GM19455 (cell line): ENCODE data around the gene SLC8A3.

ENCODE experiments used
- ATAC-seq: cut with Tn5 transposase; IDR thresholded peaks from one replicate; pipeline ENCODE4 v1.9.1; 2021; ENCODE audit not compliant: unreplicated experiment

SLC8A3 gene

DNA sequence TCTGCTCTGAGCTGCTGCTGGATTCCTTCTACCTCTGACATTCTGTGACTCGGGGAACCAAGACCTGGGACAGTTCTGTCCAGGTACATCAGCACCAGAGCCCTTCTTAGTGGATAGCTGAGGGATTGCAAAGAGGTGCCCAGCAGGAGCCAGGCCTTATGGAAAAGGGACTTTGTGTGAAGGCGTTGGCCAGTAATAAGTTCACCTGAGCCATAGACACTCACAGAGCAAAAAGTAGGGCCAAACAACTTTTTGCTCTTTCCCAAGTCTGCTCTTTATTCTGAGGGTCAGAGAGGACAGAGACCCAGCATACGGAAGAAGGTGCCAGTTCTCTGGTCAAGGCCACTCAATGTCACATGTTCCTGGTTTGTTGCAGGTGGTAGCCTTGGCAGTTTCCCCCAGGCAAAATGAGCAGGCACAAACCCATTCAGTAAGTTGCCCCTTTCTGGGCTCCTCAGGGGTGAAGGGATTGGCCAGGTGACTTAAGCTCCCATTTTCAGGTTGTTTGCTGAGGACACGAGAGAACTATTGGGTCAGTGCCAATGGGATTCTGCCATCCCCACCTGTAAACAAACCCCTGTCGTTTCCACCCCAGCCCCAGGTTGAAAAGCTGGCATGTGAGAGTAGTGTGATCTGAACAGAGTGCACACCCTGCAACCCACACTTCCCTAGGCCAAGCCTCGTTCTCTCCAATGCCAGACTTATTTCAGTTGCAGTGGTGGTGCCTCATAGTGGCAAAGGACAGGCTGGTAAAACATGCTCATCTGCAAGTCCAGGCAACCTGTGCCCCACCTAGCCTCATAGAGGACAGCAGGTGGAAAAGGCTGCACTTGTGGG is 159.2 kb downstream of the SLC8A3 start:
- ATAC-seq = no peak

GRCh38 chr14:70027785-70028428 is 160.8 kb downstream of the SLC8A3 start:
- ATAC-seq = no peak

- no peak for ATAC-seq
Measured at GRCh38 chr14:70023871-70024270, 164.9 kb downstream of the SLC8A3 start.

DNA sequence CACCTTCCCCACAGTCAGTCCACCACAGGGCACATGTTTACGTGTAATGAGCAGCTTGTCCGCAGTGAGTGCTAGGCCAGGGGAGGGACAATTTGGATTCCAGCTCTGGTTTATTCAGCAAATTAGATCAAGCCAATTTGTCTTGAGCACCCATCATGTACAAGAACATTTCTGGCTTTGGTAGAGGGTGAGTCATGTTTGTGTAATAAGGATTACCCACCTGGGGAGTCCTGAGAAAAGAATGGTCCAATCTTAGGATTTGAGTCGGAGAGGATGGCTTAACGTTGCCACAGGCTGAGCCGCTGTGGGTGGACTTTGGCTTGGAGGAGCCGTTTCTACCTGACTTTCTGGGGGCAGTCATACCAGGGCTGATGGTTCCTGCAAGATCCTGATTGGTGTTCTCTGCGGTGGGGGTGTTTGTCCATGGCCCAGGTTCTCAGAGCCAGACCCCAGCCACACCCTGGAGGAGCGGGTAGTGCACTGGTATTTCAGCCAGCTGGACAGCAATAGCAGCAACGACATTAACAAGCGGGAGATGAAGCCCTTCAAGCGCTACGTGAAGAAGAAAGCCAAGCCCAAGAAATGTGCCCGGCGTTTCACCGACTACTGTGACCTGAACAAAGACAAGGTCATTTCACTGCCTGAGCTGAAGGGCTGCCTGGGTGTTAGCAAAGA is 165.8 kb downstream of the SLC8A3 start:
- ATAC-seq = no peak

GRCh38 chr14:70021548-70022220 is 167.1 kb downstream of the SLC8A3 start:
- no peak for ATAC-seq

- ATAC-seq = no peak
Measured at GRCh38 chr14:70020352-70021170, 168.2 kb downstream of the SLC8A3 start.

DNA sequence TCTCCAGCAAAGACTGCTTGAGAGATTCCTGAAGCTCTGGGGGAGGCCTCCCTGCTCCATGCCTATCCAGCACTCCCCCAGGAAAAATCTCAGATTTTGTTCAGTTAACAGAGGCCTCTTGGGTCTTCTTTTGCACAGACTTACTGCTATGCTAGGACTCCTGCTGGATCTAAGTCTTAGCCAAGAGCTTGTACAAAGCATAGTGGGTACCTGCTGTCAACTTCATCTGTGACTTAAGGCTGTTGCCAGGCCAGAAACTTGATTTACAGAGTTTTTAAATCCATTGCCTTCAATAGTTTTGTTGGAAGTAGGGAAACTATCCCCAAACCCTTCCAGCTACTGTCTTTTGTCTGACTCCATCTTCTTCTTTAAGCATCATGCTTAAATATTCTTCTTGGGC is 169.1 kb downstream of the SLC8A3 start:
- ATAC-seq = no peak

DNA sequence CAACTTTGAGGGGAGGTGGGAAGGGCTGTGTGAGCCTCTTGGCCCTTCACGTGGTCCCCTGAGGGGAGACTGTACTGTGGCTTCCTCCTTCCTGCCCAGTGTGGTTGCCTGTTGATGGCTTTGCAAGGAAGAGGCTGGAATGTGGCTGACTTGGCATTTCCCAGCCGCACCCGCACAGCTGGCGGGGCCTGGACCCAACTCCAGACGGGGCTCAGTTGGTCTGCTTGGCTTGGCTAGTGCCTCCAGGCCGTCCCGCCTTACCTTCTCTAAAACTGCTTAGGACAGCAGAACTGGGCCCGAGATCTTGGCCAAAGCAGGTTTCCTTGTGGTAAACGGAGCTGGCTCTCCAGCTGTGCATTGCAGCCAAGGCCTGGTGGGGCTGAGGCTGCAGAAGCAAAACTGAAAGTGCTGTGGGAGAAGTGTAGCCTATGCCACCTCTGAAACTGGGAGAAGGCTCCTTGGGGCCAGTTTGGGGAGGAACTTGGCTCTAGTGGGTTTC is 170.0 kb downstream of the SLC8A3 start:
- no peak for ATAC-seq

GRCh38 chr14:70018230-70018629 is 170.5 kb downstream of the SLC8A3 start:
- no peak for ATAC-seq

GRCh38 chr14:70014406-70015095 is 174.2 kb downstream of the SLC8A3 start:
- no peak for ATAC-seq

GRCh38 chr14:70013271-70013873 is 175.4 kb downstream of the SLC8A3 start:
- ATAC-seq = no peak

DNA sequence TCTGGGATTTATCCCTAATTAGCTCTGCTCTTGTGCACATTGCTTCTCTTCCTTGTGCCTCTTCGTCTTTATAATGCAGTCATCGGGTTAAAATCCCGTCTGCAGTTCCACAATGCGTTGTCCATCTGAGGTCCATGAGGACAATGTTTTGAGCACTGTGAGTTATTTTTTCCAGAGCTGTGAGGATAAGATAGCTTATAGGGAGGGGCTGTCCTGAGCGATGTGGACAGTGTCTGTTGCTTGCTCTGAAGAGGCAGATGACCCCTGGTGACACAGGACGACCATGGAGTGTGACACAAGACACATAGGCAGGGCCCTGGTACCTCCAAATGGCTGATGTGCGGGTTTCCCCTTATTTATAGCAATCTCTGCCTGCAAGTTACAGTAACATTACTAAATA is 177.0 kb downstream of the SLC8A3 start:
- no peak for ATAC-seq

GRCh38 chr14:70011098-70011497 is 177.7 kb downstream of the SLC8A3 start:
- no peak for ATAC-seq

- ATAC-seq = no peak
Measured at GRCh38 chr14:70009961-70010360, 178.8 kb downstream of the SLC8A3 start.

DNA sequence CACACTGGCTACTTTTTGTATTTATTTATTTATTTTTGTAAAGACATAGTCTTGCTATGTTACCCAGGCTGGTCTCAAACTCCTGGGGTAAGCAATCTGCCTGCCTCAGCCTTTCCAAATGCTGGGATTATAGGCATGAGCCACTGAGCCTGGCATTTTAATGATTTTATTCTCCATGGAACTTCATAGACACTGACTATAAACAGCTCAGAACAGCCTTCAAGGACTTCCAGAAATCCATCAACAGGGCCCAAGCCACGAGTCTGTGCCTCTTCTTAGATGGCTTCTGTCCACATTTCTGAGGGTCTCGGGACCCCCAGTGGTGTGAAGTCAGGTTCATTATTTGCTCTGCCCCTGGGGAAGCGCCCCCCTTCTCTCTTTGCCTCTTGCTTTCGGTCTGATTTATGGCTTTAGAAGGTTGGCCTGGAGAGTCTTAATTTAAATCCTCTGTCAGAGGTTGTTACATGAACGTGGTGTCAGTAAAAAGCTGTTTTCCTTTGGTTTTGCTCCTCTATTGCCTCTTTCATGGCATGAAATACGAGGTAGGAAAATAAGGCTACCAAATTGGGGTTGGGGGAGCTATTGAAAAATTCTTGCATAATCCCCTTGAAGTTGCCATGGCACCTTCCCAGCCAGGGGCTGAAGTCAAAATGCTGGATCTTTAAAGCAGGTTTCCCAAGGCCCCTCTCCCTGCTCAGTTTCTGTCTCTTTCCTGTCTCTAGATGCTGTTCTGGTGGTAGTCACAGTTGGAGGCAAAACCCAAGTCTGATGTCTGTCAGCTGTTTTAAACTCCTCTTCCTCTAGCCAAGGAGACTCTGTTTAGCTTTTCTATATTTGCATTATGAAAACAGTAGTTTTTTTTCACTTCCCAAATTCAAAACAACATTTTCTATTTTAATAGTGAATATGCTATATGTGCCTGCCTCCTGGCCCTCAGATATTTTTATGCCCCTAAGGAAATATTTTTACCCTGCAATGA is 180.2 kb downstream of the SLC8A3 start:
- ATAC-seq = no peak

DNA sequence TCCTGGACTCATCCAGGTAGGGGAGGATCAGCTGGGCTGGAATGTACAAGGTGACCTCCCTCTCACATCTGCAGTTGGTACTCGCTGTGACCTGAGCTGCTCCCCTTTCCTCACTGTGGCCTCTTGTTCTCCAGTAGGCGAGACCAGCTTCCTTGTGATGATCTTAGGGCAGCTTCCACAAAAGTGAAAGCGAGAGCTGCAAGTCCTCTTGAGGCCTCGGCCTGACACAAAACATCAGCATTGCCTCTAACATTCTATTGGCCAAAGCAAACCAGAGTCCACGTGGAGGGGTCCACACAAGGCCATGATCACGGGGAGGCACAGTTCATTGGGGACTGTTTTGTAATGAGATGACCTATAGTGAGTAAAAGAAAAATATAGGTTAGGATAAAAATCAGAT is 182.1 kb downstream of the SLC8A3 start:
- ATAC-seq = no peak

DNA sequence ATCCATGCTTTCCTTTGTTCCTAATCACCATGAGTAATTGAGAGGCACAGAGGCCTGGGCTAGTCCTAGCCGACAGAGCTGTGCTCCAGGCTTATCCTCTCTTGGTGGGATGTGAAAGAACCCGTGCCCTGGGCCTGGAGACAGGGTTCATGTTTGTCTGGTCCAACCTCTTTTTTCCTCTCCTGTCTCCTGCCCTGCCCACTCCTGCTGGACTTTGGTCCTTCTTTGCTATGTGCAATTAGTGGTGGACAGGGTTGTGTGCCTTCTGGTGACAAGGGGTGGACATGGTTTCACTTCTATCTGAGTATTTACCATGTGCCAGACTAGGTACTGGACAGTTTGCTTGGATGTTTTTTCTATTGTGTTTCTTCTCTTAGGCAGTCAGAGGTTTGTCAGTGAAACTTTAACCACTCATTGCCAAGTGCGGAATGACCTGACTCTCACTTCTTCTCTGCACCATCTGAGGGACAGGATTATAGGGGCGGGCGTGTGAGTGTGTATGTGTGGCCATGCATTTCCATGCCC is 183.4 kb downstream of the SLC8A3 start:
- ATAC-seq = no peak

GRCh38 chr14:70004791-70005190 is 184.0 kb downstream of the SLC8A3 start:
- ATAC-seq = no peak
